Liver (tissue), 9 donors: Measurements from ENCODE around the gene BCL6B. TPM values are rescaled to one million over a fixed set of nuclear protein-coding genes. Genes with fewer than 3 reads are reported as not detected.

Experiments used
- DNase-seq: peaks from one replicate; pipeline ENCODE4 v3.0.0-alpha.2; 2017; ENCODE audit warnings: low spot score
- H3K27ac ChIP-seq, 2 donors: one replicate each; pipeline ENCODE4 v1.7.0; 2013; ENCODE audit warnings: inconsistent platforms in 2 of 2, low read length in 2 of 2, control low read depth in 1 of 2, low read depth in 1 of 2, mild to moderate bottlenecking in 1 of 2
- H3K27me3 ChIP-seq, 4 donors: one replicate each; pipeline versions ENCODE4 v1.6.1 to v1.7.0; 2013; ENCODE audit warnings: low read length in 3 of 4, inconsistent platforms in 1 of 4, mild to moderate bottlenecking in 1 of 4, moderate library complexity in 1 of 4; ENCODE audit not compliant: control insufficient read depth in 4 of 4, insufficient read depth in 4 of 4
- H3K36me3 ChIP-seq, 4 donors: one replicate each; pipeline versions ENCODE4 v1.6.1 to v1.7.0; 2013; ENCODE audit warnings: low read length in 3 of 4, mild to moderate bottlenecking in 3 of 4, low read depth in 1 of 4, moderate library complexity in 1 of 4; ENCODE audit not compliant: control insufficient read depth in 4 of 4, insufficient read depth in 3 of 4
- H3K4me1 ChIP-seq, 4 donors: one replicate each; pipeline versions ENCODE4 v1.6.1 to v1.7.0; 2013; ENCODE audit warnings: low read length in 3 of 4, mild to moderate bottlenecking in 3 of 4, moderate library complexity in 1 of 4; ENCODE audit not compliant: control insufficient read depth in 4 of 4, insufficient read depth in 4 of 4
- H3K4me3 ChIP-seq, 3 donors: one replicate each; pipeline versions ENCODE4 v1.6.1 to v1.7.0; 2013; ENCODE audit warnings: low read length in 3 of 3, control low read depth in 1 of 3, low read depth in 1 of 3, mild to moderate bottlenecking in 1 of 3
- H3K9ac ChIP-seq, 2 donors: one replicate each; pipeline ENCODE4 v1.7.0; 2013; ENCODE audit warnings: low read length in 2 of 2, mild to moderate bottlenecking in 2 of 2, moderate library complexity in 2 of 2, control low read depth in 1 of 2, low read depth in 1 of 2
- H3K9me3 ChIP-seq, 4 donors: one replicate each; pipeline versions ENCODE4 v1.6.1 to v1.7.0; 2013; ENCODE audit warnings: low read length in 3 of 4; ENCODE audit not compliant: control insufficient read depth in 4 of 4
- EGR1 ChIP-seq, 2 donors: IDR thresholded peaks; 2 replicates each; pipeline ENCODE4 v1.6.1; 2016 to 2018; ENCODE audit warnings: antibody characterized with exemption in 2 of 2, low read depth in 2 of 2
- GABPA ChIP-seq, 2 donors: IDR thresholded peaks in 1 of 2; conservative IDR thresholded peaks in 1 of 2; 2 replicates each; pipeline ENCODE4 v1.6.1; 2016; ENCODE audit warnings: antibody characterized with exemption in 2 of 2, mild to moderate bottlenecking in 1 of 2, moderate library complexity in 1 of 2
- HNF4A ChIP-seq, 2 donors: conservative IDR thresholded peaks; 2 replicates each; pipeline ENCODE4 v1.6.1; 2016; ENCODE audit warnings: antibody characterized with exemption in 2 of 2, mild to moderate bottlenecking in 2 of 2
- HNF4G ChIP-seq: IDR thresholded peaks from 2 replicates; pipeline ENCODE4 v1.6.1; 2016; ENCODE audit warnings: antibody characterized with exemption
- RXRA ChIP-seq, 2 donors: IDR thresholded peaks; 2 replicates each; pipeline ENCODE4 v1.6.1; 2017 to 2018; ENCODE audit warnings: antibody characterized with exemption in 2 of 2, mild to moderate bottlenecking in 1 of 2
- SP1 ChIP-seq: IDR thresholded peaks from 2 replicates; pipeline ENCODE4 v1.6.1; 2018; ENCODE audit warnings: antibody characterized with exemption, mild to moderate bottlenecking
- TAF1 ChIP-seq: conservative IDR thresholded peaks from 2 replicates; pipeline ENCODE4 v1.6.1; 2016; ENCODE audit warnings: antibody characterized with exemption, mild to moderate bottlenecking
- YY1 ChIP-seq: IDR thresholded peaks from 2 replicates; pipeline ENCODE4 v1.6.1; 2016; ENCODE audit warnings: antibody characterized with exemption, mild to moderate bottlenecking
- WGBS: extraction: QIAGEN DNeasy Blood & Tissue Kit; methylation state at CpG from one replicate; pipeline ENCODE4 v1.1.7; 2013; 5-methylcytosine and 5-hydroxymethylcytosine counted together
- polyA plus RNA-seq, 2 donors: library from polyadenylated mRNA; stranded (reverse) in 1 of 2; unstranded in 1 of 2; fragments of 200-250 nt in 1 of 2; fragments of >200 nt in 1 of 2; fragmentation: Nextera tagmentation in 1 of 2; extraction: Ambion mirVana in 1 of 2; gene quantifications; one replicate each; pipeline versions ENCODE4 v1.2.1 to v1.2.3, GENCODE V29; 2013 to 2015
- total RNA-seq, 2 donors: library from RNA; depleted of rRNA; stranded (reverse); fragments of >200 nt; gene quantifications; one replicate each; pipeline ENCODE4 v1.2.3, GENCODE V29; 2014
- TF ChIP-seq, protein P1 (sequence below): IDR thresholded peaks from 2 replicates; pipeline ENCODE4 v1.6.1; 2016; ENCODE audit warnings: antibody characterized with exemption
- TF ChIP-seq, protein P2 (sequence below): IDR thresholded peaks from 2 replicates; pipeline ENCODE4 v1.6.1; 2016; ENCODE audit warnings: antibody characterized with exemption, mild to moderate bottlenecking
- TF ChIP-seq, protein P3 (sequence below): IDR thresholded peaks from 2 replicates; pipeline ENCODE4 v1.6.1; 2016; ENCODE audit warnings: antibody characterized with exemption
- donor health status: healthy.
- donor health status: healthy.
- donor health status: healthy.
- donor health status: healthy.
- donor health status: healthy.

BCL6B gene
- total and polyA plus RNA-seq, 4 donors, result 1.1 to 5.7 (median 1.8) TPM

- 79% methylated on average over 6 of the region's 6 CpGs for WGBS
- TF ChIP-seq EGR1 (IDR thresholded peaks at IDR 0.05; ENCODE audit: low read depth in 2 of 2), result no peak
Measured at GRCh38 chr17:7063518-7064094, 40.8 kb downstream of the BCL6B start.

DNA sequence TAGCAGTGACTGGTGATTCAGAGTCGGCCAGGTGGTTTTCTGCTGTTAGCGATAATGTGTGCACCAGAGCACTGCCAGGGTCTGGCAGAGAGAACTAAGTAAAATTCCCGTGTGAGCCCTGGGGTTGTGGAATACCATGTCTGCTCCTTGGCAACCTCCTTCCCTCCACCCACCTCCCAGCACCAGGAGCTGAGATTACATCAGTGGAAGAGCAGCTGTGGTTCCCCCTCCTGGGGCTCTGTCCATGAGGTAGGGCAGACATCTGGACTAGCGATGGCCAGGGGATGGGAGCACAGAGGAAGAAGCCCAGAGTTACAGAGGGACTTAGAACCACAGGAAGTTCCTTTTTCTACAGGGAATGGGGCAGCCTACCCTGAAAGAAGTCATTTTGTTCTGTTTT, 41.4 kb downstream of the BCL6B start:
- 90% methylated on average over 4 of the region's 4 CpGs for WGBS
- Histone ChIP-seq H3K9me3 (no peaks in the 10 kb centered on the region), H3K9ac (no peak overlapping the region), H3K27me3 (no peaks in the 10 kb centered on the region), H3K27ac (no peak overlapping the region), H3K4me3 (no peak overlapping the region), H3K36me3 (no peaks in the 10 kb centered on the region), H3K4me1 (peaks cover 0 to 11% (median 1%) of the 10 kb centered on the region in 4 donors)
- DNase-seq, result no peak
- no peak for TF ChIP-seq HNF4A (conservative IDR thresholded peaks at IDR 0.05)
- TF ChIP-seq, protein P1, sequence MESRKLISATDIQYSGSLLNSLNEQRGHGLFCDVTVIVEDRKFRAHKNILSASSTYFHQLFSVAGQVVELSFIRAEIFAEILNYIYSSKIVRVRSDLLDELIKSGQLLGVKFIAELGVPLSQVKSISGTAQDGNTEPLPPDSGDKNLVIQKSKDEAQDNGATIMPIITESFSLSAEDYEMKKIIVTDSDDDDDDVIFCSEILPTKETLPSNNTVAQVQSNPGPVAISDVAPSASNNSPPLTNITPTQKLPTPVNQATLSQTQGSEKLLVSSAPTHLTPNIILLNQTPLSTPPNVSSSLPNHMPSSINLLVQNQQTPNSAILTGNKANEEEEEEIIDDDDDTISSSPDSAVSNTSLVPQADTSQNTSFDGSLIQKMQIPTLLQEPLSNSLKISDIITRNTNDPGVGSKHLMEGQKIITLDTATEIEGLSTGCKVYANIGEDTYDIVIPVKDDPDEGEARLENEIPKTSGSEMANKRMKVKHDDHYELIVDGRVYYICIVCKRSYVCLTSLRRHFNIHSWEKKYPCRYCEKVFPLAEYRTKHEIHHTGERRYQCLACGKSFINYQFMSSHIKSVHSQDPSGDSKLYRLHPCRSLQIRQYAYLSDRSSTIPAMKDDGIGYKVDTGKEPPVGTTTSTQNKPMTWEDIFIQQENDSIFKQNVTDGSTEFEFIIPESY, result no peak
- no peak for TF ChIP-seq RXRA (IDR thresholded peaks at IDR 0.05)
- no peak for TF ChIP-seq GABPA (IDR thresholded peaks at IDR 0.05 in 1 of 2, conservative IDR thresholded peaks at IDR 0.05 in 1 of 2)
- TF ChIP-seq, protein P2, sequence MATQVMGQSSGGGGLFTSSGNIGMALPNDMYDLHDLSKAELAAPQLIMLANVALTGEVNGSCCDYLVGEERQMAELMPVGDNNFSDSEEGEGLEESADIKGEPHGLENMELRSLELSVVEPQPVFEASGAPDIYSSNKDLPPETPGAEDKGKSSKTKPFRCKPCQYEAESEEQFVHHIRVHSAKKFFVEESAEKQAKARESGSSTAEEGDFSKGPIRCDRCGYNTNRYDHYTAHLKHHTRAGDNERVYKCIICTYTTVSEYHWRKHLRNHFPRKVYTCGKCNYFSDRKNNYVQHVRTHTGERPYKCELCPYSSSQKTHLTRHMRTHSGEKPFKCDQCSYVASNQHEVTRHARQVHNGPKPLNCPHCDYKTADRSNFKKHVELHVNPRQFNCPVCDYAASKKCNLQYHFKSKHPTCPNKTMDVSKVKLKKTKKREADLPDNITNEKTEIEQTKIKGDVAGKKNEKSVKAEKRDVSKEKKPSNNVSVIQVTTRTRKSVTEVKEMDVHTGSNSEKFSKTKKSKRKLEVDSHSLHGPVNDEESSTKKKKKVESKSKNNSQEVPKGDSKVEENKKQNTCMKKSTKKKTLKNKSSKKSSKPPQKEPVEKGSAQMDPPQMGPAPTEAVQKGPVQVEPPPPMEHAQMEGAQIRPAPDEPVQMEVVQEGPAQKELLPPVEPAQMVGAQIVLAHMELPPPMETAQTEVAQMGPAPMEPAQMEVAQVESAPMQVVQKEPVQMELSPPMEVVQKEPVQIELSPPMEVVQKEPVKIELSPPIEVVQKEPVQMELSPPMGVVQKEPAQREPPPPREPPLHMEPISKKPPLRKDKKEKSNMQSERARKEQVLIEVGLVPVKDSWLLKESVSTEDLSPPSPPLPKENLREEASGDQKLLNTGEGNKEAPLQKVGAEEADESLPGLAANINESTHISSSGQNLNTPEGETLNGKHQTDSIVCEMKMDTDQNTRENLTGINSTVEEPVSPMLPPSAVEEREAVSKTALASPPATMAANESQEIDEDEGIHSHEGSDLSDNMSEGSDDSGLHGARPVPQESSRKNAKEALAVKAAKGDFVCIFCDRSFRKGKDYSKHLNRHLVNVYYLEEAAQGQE, result no peak
- no peak for TF ChIP-seq YY1
- TF ChIP-seq, protein P3, sequence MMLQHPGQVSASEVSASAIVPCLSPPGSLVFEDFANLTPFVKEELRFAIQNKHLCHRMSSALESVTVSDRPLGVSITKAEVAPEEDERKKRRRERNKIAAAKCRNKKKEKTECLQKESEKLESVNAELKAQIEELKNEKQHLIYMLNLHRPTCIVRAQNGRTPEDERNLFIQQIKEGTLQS, result no peak
- no peak for TF ChIP-seq SP1
- TF ChIP-seq HNF4G, result no peak
- no peak for TF ChIP-seq TAF1

More at GRCh38 chr17:7063518-7064094, 40.8 kb downstream of the BCL6B start:
- no peaks in the 10 kb centered on the region for H3K36me3 ChIP-seq
- H3K4me3 ChIP-seq, result no peak overlapping the region
- H3K9me3 ChIP-seq, result no peaks in the 10 kb centered on the region
- H3K27ac ChIP-seq, result no peak overlapping the region
- no peak for DNase-seq
- peaks cover 0 to 11% (median 1%) of the 10 kb centered on the region in 4 donors for H3K4me1 ChIP-seq
- no peaks in the 10 kb centered on the region for H3K27me3 ChIP-seq
- no peak overlapping the region for H3K9ac ChIP-seq

GRCh38 chr17:7067198-7067597, 44.3 kb downstream of the BCL6B start:
- H3K4me3 ChIP-seq, result no peak overlapping the region
- TF ChIP-seq, protein P3, result no peak
- TF ChIP-seq HNF4A (conservative IDR thresholded peaks at IDR 0.05), result peak; percentile 54 to 64
- no peak for DNase-seq
- H3K9ac ChIP-seq, result no peak overlapping the region
- no peaks in the 10 kb centered on the region for H3K36me3 ChIP-seq
- H3K27ac ChIP-seq, result no peak overlapping the region
- no peaks in the 10 kb centered on the region for H3K27me3 ChIP-seq
- H3K9me3 ChIP-seq, result no peaks in the 10 kb centered on the region
- peaks cover 0 to 11% (median 1%) of the 10 kb centered on the region in 4 donors for H3K4me1 ChIP-seq
- 40% methylated on average over 1 of the region's 1 CpG for WGBS
